Effector memory CD4-positive, alpha-beta T cell (primary cell): ENCODE measurements around the gene ADRM1.

Experiments
- DNase-seq, 3 donors: peaks; one replicate each; pipeline ENCODE4 v3.0.0-alpha.2; 2020
- H3K27ac ChIP-seq: 2 replicates; pipeline ENCODE4 v1.7.0; 2013; ENCODE audit warnings: mild to moderate bottlenecking, low read length, moderate library complexity; ENCODE audit not compliant: insufficient read depth, poor library complexity, severe bottlenecking
- H3K27me3 ChIP-seq: replicated peaks from 2 replicates; pipeline ENCODE4 v1.7.0; 2013; ENCODE audit warnings: mild to moderate bottlenecking, low read length; ENCODE audit not compliant: insufficient read depth, control insufficient read depth, poor library complexity, severe bottlenecking
- H3K36me3 ChIP-seq: 2 replicates; pipeline ENCODE4 v1.7.0; 2013; ENCODE audit warnings: mild to moderate bottlenecking, low read length, moderate library complexity; ENCODE audit not compliant: control insufficient read depth, insufficient read depth
- H3K4me1 ChIP-seq: 2 replicates; pipeline ENCODE4 v1.7.0; 2013; ENCODE audit warnings: low read length, mild to moderate bottlenecking; ENCODE audit not compliant: control insufficient read depth, insufficient read depth, poor library complexity, severe bottlenecking
- H3K4me3 ChIP-seq: 2 replicates; pipeline ENCODE4 v1.7.0; 2013; ENCODE audit warnings: low read length, low read depth, mild to moderate bottlenecking; ENCODE audit not compliant: insufficient read depth, poor library complexity, severe bottlenecking
- H3K9me3 ChIP-seq: 2 replicates; pipeline ENCODE4 v1.7.0; 2013; ENCODE audit warnings: mild to moderate bottlenecking, low read length, moderate library complexity; ENCODE audit not compliant: control insufficient read depth

Gene ADRM1

DNA sequence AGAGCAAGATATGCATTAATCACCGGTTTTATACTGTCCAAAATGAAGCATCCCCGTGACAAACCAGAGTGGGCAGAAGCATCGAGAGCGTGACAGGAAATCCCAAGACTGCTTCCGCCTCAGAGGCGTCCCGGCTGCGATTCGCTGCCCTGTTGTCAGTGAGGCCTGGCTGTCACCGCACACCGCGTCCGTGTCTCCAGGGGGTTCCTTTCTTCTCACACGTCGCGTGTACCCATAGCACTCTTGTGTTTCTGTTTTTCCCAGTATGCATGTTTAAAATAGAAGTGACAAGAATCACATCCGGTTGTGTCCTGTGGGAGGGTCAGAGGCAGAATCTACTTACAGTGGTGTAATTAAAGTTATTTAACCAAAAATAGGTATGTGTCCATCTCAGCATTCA is 8.3 kb upstream of the ADRM1 start:
- no peak for DNase-seq

GRCh38 chr20:62296724-62297448 is 5.9 kb upstream of the ADRM1 start:
- H3K9me3 ChIP-seq, result no peaks in the 10 kb centered on the region
- peaks cover under 1% of the 10 kb centered on the region for H3K4me1 ChIP-seq
- H3K36me3 ChIP-seq, result peaks cover 19% of the 10 kb centered on the region
- H3K27me3 ChIP-seq, result no peaks in the 10 kb centered on the region
- no peak overlapping the region for H3K27ac ChIP-seq
- DNase-seq, result no peak
- no peak overlapping the region for H3K4me3 ChIP-seq

More for the DNA sequence above, 8.3 kb upstream of the ADRM1 start:
- H3K9me3 ChIP-seq, result no peaks in the 10 kb centered on the region
- H3K27ac ChIP-seq, result no peak overlapping the region
- H3K4me3 ChIP-seq, result no peak overlapping the region
- no peaks in the 10 kb centered on the region for H3K4me1 ChIP-seq
- H3K36me3 ChIP-seq, result peaks cover 25% of the 10 kb centered on the region
- no peaks in the 10 kb centered on the region for H3K27me3 ChIP-seq

DNA sequence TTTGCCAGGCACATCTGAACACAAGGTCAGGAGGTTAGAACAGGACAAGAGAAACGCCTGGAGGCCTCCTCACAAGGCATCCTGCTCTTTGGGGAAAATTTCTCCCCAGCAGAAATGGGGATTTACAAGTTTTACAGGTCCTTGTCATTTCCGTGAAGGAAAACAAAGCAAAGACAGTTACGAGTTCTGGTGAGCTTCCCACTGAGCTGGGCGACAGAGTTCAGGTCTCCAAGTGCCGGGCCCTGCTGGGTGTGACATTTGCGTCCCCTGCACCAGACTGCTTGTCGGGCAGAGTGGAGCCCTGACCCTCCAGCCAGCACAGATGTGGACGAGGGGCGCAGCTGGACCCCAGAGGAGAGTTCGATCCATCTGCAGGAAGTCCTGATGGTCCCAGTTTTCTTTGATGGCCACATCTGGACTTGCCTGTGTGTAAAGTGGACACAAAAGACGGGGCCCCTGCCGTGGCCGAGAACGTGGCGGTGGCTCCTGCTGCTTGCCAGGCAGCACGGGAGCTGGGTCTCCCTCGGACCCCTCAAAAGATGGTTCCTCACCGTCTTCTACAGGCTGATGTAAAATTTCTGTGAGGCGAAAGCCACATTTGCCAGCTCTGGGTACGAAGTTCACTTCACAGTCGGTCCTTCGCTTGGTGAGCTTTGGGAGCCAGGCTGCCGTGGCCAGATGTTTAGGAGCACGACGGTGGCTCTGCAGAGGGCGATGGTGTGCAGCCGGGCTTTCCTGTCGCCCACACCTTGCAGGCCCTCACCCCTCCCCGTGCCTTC is 5.2 kb upstream of the ADRM1 start:
- DNase-seq, result no peak
- Histone ChIP-seq H3K36me3 (peaks cover 17% of the 10 kb centered on the region), H3K9me3 (no peaks in the 10 kb centered on the region), H3K4me3 (no peak overlapping the region), H3K27ac (no peak overlapping the region), H3K27me3 (no peaks in the 10 kb centered on the region), H3K4me1 (peaks cover 7% of the 10 kb centered on the region)

DNA sequence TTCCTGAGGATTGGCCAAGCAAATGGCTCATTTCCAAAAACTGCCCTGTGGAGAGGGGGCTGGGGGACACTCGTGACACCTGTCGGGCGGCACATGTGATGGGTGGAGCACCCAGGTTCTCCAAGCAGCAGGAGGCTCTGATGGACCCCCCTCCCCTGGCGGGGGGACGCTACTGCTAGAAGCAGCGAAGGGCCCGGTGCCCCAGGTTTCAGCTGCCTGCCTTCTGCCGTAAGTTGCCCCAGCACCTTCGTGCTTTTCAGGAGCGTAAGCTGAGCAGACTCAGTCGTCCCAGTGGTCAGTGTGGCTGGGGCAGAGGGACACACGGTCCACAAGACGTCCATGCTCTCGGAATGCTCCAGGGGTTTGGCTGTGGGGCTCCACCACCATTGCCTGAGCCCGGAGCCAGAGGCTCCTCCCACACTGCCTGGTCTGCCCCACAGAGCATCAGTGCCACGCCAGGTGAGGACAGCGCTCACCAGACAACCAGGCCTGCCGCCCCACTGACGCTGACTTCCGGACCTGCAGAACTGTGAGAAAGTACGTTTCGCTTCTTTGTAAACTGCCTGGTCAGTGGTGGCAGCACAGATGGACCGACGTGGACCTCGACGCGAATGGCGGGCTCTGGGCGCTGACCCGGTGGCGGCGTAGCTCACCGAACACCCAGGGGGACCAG is 4.1 kb upstream of the ADRM1 start:
- H3K9me3 ChIP-seq, result no peaks in the 10 kb centered on the region
- no peak overlapping the region for H3K27ac ChIP-seq
- H3K4me3 ChIP-seq, result no peak overlapping the region
- peaks cover 11% of the 10 kb centered on the region for H3K4me1 ChIP-seq
- H3K36me3 ChIP-seq, result peaks cover 9% of the 10 kb centered on the region
- DNase-seq, result no peak
- no peaks in the 10 kb centered on the region for H3K27me3 ChIP-seq

DNA sequence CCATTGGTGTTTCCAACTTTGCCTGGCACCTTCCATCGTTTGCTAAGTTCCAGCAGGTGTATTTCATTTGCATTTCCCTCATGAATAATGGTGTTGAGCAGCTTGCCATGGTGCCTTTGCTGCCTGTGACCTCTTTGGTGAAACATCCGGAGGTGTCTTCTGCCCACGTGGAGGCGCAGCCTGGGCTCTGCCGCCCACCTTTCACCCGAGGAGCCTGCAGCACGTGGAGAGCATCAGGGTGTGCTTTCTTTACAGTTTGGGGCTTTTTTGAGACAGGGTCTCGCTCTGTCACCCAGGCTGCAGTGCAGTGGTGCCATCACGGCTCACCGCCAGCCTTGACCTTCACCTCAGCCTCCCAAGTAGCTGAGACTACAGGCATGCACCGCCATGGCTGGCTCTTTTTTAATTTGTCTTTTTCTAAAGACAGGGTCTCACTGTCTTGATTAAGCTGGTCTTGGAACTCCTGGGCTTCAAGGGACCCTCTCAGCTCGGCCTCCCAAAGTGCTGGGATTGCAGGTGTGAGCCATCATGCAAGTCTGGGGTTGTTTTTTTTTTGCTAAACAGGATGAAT is 3.0 kb upstream of the ADRM1 start:
- no peaks in the 10 kb centered on the region for H3K27me3 ChIP-seq
- peaks cover 8% of the 10 kb centered on the region for H3K36me3 ChIP-seq
- peaks cover 22% of the 10 kb centered on the region for H3K4me1 ChIP-seq
- no peak overlapping the region for H3K27ac ChIP-seq
- H3K4me3 ChIP-seq, result no peak overlapping the region
- DNase-seq, result no peak
- no peaks in the 10 kb centered on the region for H3K9me3 ChIP-seq

- H3K4me1 ChIP-seq, result peaks cover 27% of the 10 kb centered on the region
- no peak overlapping the region for H3K27ac ChIP-seq
- no peaks in the 10 kb centered on the region for H3K27me3 ChIP-seq
- no peak for DNase-seq
- H3K36me3 ChIP-seq, result peaks cover 5% of the 10 kb centered on the region
- H3K9me3 ChIP-seq, result no peaks in the 10 kb centered on the region
- H3K4me3 ChIP-seq, result no peak overlapping the region
Observed at GRCh38 chr20:62300319-62300718, 2.5 kb upstream of the ADRM1 start.

GRCh38 chr20:62301111-62301668 is 1.6 kb upstream of the ADRM1 start:
- Histone ChIP-seq H3K4me3 (no peak overlapping the region), H3K4me1 (peaks cover 27% of the 10 kb centered on the region), H3K27me3 (no peaks in the 10 kb centered on the region), H3K36me3 (peaks cover 4% of the 10 kb centered on the region), H3K9me3 (no peaks in the 10 kb centered on the region), H3K27ac (no peak overlapping the region)
- no peak for DNase-seq

DNA sequence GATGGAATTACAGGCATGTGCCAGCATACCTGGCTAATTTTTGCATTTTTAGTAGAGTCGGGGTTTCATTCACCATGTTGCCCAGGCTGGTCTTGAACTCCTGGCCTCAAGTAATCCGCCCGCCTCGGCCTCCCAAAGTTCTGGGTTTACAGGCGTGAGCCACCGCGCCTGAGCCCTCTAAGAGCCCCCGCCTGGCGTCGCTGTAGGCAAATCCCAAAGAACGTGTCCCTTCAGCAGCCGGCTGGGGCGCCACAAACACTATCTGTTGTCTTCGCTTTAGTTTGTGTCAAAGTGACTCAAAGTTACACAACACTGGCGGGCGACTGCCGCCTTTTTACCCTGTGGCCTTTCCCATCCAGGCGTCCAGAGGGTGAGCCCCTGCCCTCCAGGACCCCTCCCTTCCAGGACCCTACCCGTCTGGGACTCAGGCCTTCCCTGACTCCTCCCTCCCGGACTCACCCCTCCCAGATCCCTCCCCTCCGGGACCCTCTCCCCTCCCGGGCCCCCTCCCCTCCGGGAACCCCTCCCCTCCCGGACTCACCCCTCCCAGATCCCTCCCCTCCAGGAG is 940 bp upstream of the ADRM1 start:
- Histone ChIP-seq H3K27ac (peak overlapping the region; percentile 79), H3K27me3 (no peaks in the 10 kb centered on the region), H3K9me3 (no peaks in the 10 kb centered on the region), H3K4me3 (peak overlapping the region; percentile 79), H3K4me1 (peaks cover 27% of the 10 kb centered on the region), H3K36me3 (peaks cover 11% of the 10 kb centered on the region)
- DNase-seq, result peak; percentile 69 to 81 (median 74)

DNA sequence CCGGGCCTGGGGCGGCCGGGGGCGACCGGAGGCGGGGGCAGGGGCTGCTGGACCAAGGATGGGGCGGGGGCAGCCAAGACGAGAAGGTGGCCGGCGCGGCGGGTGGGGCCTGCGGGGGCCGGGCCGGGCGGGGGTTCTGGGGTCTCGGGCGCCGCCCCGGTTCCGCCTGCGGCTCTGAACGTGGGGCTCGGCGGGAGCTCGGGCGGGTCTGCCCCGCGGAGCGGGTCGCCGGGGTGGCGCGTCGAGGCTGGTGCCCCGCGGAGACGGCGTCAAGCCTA is 204 bp downstream of the ADRM1 start:
- Histone ChIP-seq H3K27me3 (no peaks in the 10 kb centered on the region), H3K4me3 (peak overlapping the region; percentile 79), H3K27ac (peak overlapping the region; percentile 79), H3K9me3 (no peaks in the 10 kb centered on the region), H3K4me1 (peaks cover 27% of the 10 kb centered on the region), H3K36me3 (peaks cover 23% of the 10 kb centered on the region)
- DNase-seq, result no peak
